Measurements from ENCODE around the gene HGD.
"Not testable (repeated sequence)": the region's sequence is repeated elsewhere in the genome, so short reads cannot be mapped to it uniquely, and the experiment has no call there.

The HGD gene

GRCh38 chr3:120678984-120679383 lies 3.1 kb downstream of the HGD start:
- DNase-seq: no peak

- no peak for DNase-seq
Observed at GRCh38 chr3:120678331-120678947, 3.6 kb downstream of the HGD start.

GRCh38 chr3:120677193-120677592 lies 4.8 kb downstream of the HGD start:
- not testable (repeated sequence) for DNase-seq

GRCh38 chr3:120673116-120673515 lies 8.9 kb downstream of the HGD start:
- no peak for DNase-seq

- DNase-seq: no peak
Observed at GRCh38 chr3:120670576-120670975, 11.5 kb downstream of the HGD start.

GRCh38 chr3:120664926-120665325 lies 17.1 kb downstream of the HGD start:
- DNase-seq: no peak

GRCh38 chr3:120661945-120662344 lies 20.1 kb downstream of the HGD start:
- no peak for DNase-seq

- no peak for DNase-seq
Observed at GRCh38 chr3:120661106-120661905, 20.7 kb downstream of the HGD start.

GRCh38 chr3:120659834-120660233 lies 22.2 kb downstream of the HGD start:
- DNase-seq: no peak

- no peak for DNase-seq
Observed at GRCh38 chr3:120659285-120659684, 22.8 kb downstream of the HGD start.

GRCh38 chr3:120652896-120653545 lies 29.0 kb downstream of the HGD start:
- no peak for DNase-seq

GRCh38 chr3:120652281-120652680 lies 29.8 kb downstream of the HGD start:
- peak; percentile 20 for DNase-seq

GRCh38 chr3:120650311-120650710 lies 31.7 kb downstream of the HGD start:
- no peak for DNase-seq

- no peak for DNase-seq
Observed at GRCh38 chr3:120649830-120650233, 32.2 kb downstream of the HGD start.

- DNase-seq: no peak
Observed at GRCh38 chr3:120648290-120648689, 33.7 kb downstream of the HGD start.

- no peak for DNase-seq
Observed at GRCh38 chr3:120646771-120647432, 35.1 kb downstream of the HGD start.

GRCh38 chr3:120645083-120645845 lies 36.8 kb downstream of the HGD start:
- no peak for DNase-seq

- DNase-seq: no peak
Observed at GRCh38 chr3:120642368-120642948, 39.6 kb downstream of the HGD start.

- no peak for DNase-seq
Observed at GRCh38 chr3:120641696-120642246, 40.3 kb downstream of the HGD start.

- DNase-seq: no peak
Observed at GRCh38 chr3:120640231-120640630, 41.8 kb downstream of the HGD start.

GRCh38 chr3:120638820-120639219 lies 43.2 kb downstream of the HGD start:
- DNase-seq: not testable (repeated sequence)
